ENCODE measurements around the gene PMCH.

The PMCH gene

DNA sequence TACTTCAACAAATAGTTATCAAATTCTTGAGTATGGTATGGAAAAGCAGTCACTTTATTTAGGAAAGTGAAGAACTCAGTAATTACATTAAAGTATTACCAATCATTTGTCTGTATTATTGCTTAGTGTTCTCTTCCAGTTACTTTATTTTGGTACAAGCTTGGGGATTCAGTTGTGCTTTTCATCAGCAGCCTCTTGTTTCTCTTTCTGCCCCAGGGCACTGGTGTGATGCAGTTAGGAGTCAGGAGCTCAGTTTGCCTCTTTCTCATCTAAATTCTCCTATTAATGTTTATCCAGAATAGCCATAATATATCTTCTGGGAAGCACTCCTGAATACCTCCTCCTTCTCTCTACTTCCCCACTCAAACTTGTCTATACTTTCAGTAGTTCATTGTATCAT lies 25.7 kb downstream of the PMCH start:
- TF ChIP-seq GATA3 (IDR thresholded peaks at IDR 0.05; ENCODE audit: low read depth, low read length) (no peak), GATA2 (IDR thresholded peaks at IDR 0.05; ENCODE audit: low read depth, low read length) (no peak)

DNA sequence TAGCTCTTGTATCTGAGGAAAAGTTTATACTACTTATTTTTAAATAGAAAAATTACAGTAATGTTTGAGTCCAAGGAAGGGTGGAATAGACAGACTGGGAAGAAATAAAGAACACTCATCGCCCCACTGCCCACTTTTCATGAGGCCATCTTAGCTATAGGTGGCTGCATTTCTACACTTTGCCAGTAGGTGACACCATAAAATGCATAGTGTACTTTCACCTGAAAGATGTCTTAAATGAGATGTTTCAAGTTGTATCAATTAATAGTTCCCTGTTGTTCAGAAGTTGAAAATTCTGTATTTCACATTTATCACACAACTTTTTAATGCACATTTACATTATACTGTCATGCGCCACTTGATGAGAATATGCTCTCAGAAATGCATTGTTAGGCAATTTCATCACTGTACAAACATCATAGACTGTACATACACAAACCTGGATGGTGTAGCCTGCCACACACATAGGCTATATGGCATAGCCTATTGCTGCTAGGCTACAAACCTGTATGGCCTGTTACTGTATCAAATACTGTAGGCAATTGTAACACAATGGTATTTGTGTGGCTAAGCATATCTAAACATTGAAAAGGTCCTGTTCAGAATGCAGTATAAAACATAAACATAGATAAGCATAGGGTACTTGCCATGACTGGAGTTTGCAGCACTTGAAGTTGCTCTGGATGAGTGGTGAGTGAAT lies 27.6 kb downstream of the PMCH start:
- no peak for TF ChIP-seq GATA2 (IDR thresholded peaks at IDR 0.05; ENCODE audit: low read depth, low read length)
- no peak for TF ChIP-seq GATA3 (IDR thresholded peaks at IDR 0.05; ENCODE audit: low read depth, low read length)

DNA sequence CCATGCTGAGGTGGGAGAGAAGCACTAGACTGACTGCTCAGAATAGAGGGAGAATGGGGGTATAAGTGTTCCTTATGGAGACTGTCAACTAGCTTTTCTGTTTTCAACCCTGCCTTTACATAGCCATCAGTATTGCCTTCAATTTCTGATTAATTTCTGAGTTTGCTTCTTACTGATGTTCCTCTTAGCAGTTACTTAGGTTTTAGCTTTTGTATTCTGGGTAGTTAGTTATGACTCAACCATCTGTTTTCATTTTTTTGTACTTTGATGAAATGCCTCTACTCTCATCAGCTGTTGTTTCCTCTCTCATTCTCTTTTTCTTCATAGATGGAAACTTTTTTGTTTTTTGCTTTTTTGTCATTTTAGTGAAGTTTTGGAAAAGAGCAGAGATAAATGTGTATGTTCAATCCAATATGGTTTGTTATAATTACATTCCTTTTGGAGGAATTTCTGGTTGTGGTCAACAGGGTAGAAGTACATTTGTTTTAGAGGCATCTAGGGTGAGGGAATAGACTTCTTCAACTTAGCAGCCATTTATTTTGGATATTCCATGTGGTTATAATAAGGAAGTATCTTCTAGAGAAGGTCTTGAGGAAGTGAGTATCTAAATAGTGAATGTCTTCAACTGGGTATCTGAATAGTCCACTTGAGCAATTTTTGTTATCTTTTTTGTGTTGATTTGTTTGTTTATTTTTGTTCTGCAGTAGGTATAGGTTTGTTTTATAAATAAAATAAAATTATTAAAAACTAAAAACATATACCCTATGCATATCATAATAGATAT lies 29.6 kb downstream of the PMCH start:
- TF ChIP-seq GATA3 (IDR thresholded peaks at IDR 0.05; ENCODE audit: low read depth, low read length) (no peak), GATA2 (IDR thresholded peaks at IDR 0.05; ENCODE audit: low read depth, low read length) (no peak)

DNA sequence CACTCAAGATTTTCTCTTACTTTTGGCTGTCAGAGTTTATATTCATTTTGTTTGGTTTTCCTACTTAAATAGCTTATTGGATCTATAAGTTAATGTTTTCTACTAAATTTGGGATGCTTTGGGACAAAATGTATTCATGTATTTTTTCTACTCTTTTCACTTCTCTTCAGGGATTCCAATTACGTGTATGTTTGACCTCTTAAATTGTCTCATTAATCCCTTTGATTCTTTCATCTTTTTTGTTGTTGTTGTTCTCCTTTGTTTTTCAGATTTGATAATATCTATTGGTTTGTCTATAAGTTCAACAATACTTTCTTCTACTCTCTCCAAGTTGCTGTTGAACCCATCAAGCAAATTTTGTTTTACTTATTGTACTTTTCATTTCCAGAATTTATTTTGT lies 34.2 kb downstream of the PMCH start:
- no peak for TF ChIP-seq GATA2 (IDR thresholded peaks at IDR 0.05; ENCODE audit: low read depth, low read length)
- no peak for TF ChIP-seq GATA3 (IDR thresholded peaks at IDR 0.05; ENCODE audit: low read depth, low read length)
